ENCODE measurements around the gene SHC4.

Gene SHC4

GRCh38 chr15:48823237-48823636, 140.5 kb downstream of the SHC4 start:
- DNase-seq (ENCODE audit: low spot score) = no peak
- in situ Hi-C loops (cut with MboI; ENCODE audit: low sequenced_read_pairs, unreplicated experiment) = loop anchor here (25.0 kb wide), 1 partner anchor 461 kb away; no protein-coding TSS in a partner anchor

GRCh38 chr15:48814286-48814685, 149.4 kb downstream of the SHC4 start:
- in situ Hi-C loops (cut with MboI; ENCODE audit: low sequenced_read_pairs, unreplicated experiment) = loop anchor here (25.0 kb wide), 1 partner anchor 452 kb away; no protein-coding TSS in a partner anchor
- no peak for TF ChIP-seq CTCF (IDR thresholded peaks at IDR 0.05; ENCODE audit: borderline replicate concordance, control extremely low read depth, extremely low read depth, insufficient read depth, missing control alignments)
- DNase-seq (ENCODE audit: low spot score) = no peak

More at GRCh38 chr15:48823237-48823636, 140.5 kb downstream of the SHC4 start:
- no peak for TF ChIP-seq CTCF (IDR thresholded peaks at IDR 0.05; ENCODE audit: borderline replicate concordance, control extremely low read depth, extremely low read depth, insufficient read depth, missing control alignments)

- in situ Hi-C loops (cut with MboI; ENCODE audit: low sequenced_read_pairs, unreplicated experiment) = loop anchor here (25.0 kb wide), 1 partner anchor 449 kb away; no protein-coding TSS in a partner anchor
- DNase-seq (ENCODE audit: low spot score) = no peak
These were observed 152.3 kb downstream of the SHC4 start for GRCh38 chr15:48811325-48811958.

GRCh38 chr15:48810414-48811324, 153.1 kb downstream of the SHC4 start, which contains the start of gene CEP152:
Gene CEP152 (minus strand): TSS chr15:48811069. CDS start chr15:48805649, 5,420 bp downstream.
- peak; percentile 91 for DNase-seq (ENCODE audit: low spot score)
- no peak for TF ChIP-seq CTCF (IDR thresholded peaks at IDR 0.05; ENCODE audit: borderline replicate concordance, control extremely low read depth, extremely low read depth, insufficient read depth, missing control alignments)
- in situ Hi-C loops (cut with MboI; ENCODE audit: low sequenced_read_pairs, unreplicated experiment) = loop anchor here (25.0 kb wide), 1 partner anchor 448 kb away; no protein-coding TSS in a partner anchor

More at GRCh38 chr15:48811325-48811958, 152.3 kb downstream of the SHC4 start:
- no peak for TF ChIP-seq CTCF (IDR thresholded peaks at IDR 0.05; ENCODE audit: borderline replicate concordance, control extremely low read depth, extremely low read depth, insufficient read depth, missing control alignments)

- in situ Hi-C loops (cut with MboI; ENCODE audit: low sequenced_read_pairs, unreplicated experiment) = loop anchor here (25.0 kb wide), 1 partner anchor 444 kb away; no protein-coding TSS in a partner anchor
- no peak for TF ChIP-seq CTCF (IDR thresholded peaks at IDR 0.05; ENCODE audit: borderline replicate concordance, control extremely low read depth, extremely low read depth, insufficient read depth, missing control alignments)
- DNase-seq (ENCODE audit: low spot score) = no peak
These were observed 157.6 kb downstream of the SHC4 start for GRCh38 chr15:48806151-48806550.

GRCh38 chr15:48805591-48805990, 158.1 kb downstream of the SHC4 start:
- in situ Hi-C loops (cut with MboI; ENCODE audit: low sequenced_read_pairs, unreplicated experiment) = loop anchor here (25.0 kb wide), 1 partner anchor 443 kb away; no protein-coding TSS in a partner anchor

More at GRCh38 chr15:48805591-48805990, 158.1 kb downstream of the SHC4 start:
- DNase-seq (ENCODE audit: low spot score) = no peak
- no peak for TF ChIP-seq CTCF (IDR thresholded peaks at IDR 0.05; ENCODE audit: borderline replicate concordance, control extremely low read depth, extremely low read depth, insufficient read depth, missing control alignments)
